DND-41 (cell line): Measurements from ENCODE around the gene HNRNPDL.

Experiments used
- ATAC-seq: fragments of 200-7000 bp; cut with Tn5 transposase; 3 replicates; pipeline ENCODE4 v1.9.1; 2021; ENCODE audit warnings: low read depth; ENCODE audit not compliant: insufficient read depth
- DNase-seq: peaks from one replicate; pipeline ENCODE4 v3.0.0-alpha.2; 2020
- H2AFZ ChIP-seq: 2 replicates; pipeline ENCODE4 v1.6.0; 2012; ENCODE audit warnings: low read depth, low read length
- H3K27ac ChIP-seq: 2 replicates; pipeline ENCODE4 v1.5.1; 2012; ENCODE audit warnings: low read length, inconsistent platforms
- H3K27me3 ChIP-seq: fragments of 200-600 bp; sonication (generic); 2 replicates; pipeline ENCODE4 v1.6.0; 2012; ENCODE audit warnings: low read length, mild to moderate bottlenecking, inconsistent platforms; ENCODE audit not compliant: insufficient read depth, poor library complexity
- H3K36me3 ChIP-seq: 2 replicates; pipeline ENCODE4 v1.5.1; 2012; ENCODE audit warnings: low read length, inconsistent platforms; ENCODE audit not compliant: insufficient read depth
- H3K4me1 ChIP-seq: 2 replicates; pipeline ENCODE4 v1.5.1; 2012; ENCODE audit warnings: mild to moderate bottlenecking, low read length; ENCODE audit not compliant: insufficient read depth
- H3K4me2 ChIP-seq: 2 replicates; pipeline ENCODE4 v1.6.0; 2012; ENCODE audit warnings: mild to moderate bottlenecking, moderate library complexity, low read length, inconsistent platforms; ENCODE audit not compliant: insufficient read depth
- H3K4me3 ChIP-seq, 2 experiments: fragments of 200-600 bp in 1 of 2; shearing (Covaris generic) in 1 of 2; 2 replicates each; pipeline ENCODE4 v1.5.1; 2012 to 2016; ENCODE audit warnings: inconsistent platforms in 2 of 2, low read length in 2 of 2, mild to moderate bottlenecking in 2 of 2, low read depth in 1 of 2, moderate library complexity in 1 of 2
- H3K79me2 ChIP-seq: 2 replicates; pipeline ENCODE4 v1.6.0; 2012; ENCODE audit warnings: low read length, inconsistent platforms; ENCODE audit not compliant: insufficient read depth
- H3K9ac ChIP-seq: 2 replicates; pipeline ENCODE4 v1.6.0; 2012; ENCODE audit warnings: low read depth, mild to moderate bottlenecking, inconsistent platforms, low read length, moderate library complexity
- H3K9me3 ChIP-seq: 2 replicates; pipeline ENCODE4 v1.5.1; 2012; ENCODE audit warnings: low read length, moderate library complexity, mild to moderate bottlenecking, inconsistent platforms; ENCODE audit not compliant: insufficient read depth, severe bottlenecking
- H4K20me1 ChIP-seq: 2 replicates; pipeline ENCODE4 v1.6.0; 2012; ENCODE audit warnings: low read length; ENCODE audit not compliant: insufficient read depth
- EZH2 ChIP-seq: IDR thresholded peaks from 3 replicates; pipeline ENCODE4 v1.6.1; 2012; ENCODE audit warnings: borderline replicate concordance, low read depth, mild to moderate bottlenecking, moderate library complexity, low read length, inconsistent platforms; ENCODE audit not compliant: severe bottlenecking
- TF ChIP-seq, protein P1 (sequence below): IDR thresholded peaks from 2 replicates; pipeline ENCODE4 v1.5.1; 2012; ENCODE audit warnings: borderline replicate concordance, low read length, moderate library complexity, mild to moderate bottlenecking; ENCODE audit not compliant: poor library complexity, severe bottlenecking; ENCODE audit errors: extremely low read depth

HNRNPDL gene

GRCh38 chr4:82382751-82383150 lies 47.5 kb downstream of the HNRNPDL start:
- Histone ChIP-seq H3K4me2 (no peak overlapping the region), H3K27me3 (no peaks in the 10 kb centered on the region), H3K27ac (no peak overlapping the region), H3K9ac (no peak overlapping the region), H2AFZ (no peak overlapping the region), H3K9me3 (peaks cover 11% of the 10 kb centered on the region), H3K4me1 (no peaks in the 10 kb centered on the region), H4K20me1 (no peaks in the 10 kb centered on the region), H3K4me3 (no peak overlapping the region), H3K79me2 (no peaks in the 10 kb centered on the region), H3K36me3 (no peaks in the 10 kb centered on the region; the same call in 1 of the 2 replicates)
- TF ChIP-seq EZH2: no peak
- TF ChIP-seq, protein P1, sequence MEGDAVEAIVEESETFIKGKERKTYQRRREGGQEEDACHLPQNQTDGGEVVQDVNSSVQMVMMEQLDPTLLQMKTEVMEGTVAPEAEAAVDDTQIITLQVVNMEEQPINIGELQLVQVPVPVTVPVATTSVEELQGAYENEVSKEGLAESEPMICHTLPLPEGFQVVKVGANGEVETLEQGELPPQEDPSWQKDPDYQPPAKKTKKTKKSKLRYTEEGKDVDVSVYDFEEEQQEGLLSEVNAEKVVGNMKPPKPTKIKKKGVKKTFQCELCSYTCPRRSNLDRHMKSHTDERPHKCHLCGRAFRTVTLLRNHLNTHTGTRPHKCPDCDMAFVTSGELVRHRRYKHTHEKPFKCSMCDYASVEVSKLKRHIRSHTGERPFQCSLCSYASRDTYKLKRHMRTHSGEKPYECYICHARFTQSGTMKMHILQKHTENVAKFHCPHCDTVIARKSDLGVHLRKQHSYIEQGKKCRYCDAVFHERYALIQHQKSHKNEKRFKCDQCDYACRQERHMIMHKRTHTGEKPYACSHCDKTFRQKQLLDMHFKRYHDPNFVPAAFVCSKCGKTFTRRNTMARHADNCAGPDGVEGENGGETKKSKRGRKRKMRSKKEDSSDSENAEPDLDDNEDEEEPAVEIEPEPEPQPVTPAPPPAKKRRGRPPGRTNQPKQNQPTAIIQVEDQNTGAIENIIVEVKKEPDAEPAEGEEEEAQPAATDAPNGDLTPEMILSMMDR: no peak
- DNase-seq: no peak
- ATAC-seq: no peak

GRCh38 chr4:82381661-82382296 lies 48.5 kb downstream of the HNRNPDL start:
- TF ChIP-seq, protein P1: no peak
- TF ChIP-seq EZH2: no peak
- Histone ChIP-seq H3K79me2 (peaks cover 7% of the 10 kb centered on the region), H4K20me1 (no peaks in the 10 kb centered on the region), H3K36me3 (no peaks in the 10 kb centered on the region; the same call in 1 of the 2 replicates), H2AFZ (no peak overlapping the region), H3K4me1 (no peaks in the 10 kb centered on the region), H3K4me2 (no peak overlapping the region), H3K27ac (no peak overlapping the region), H3K9ac (no peak overlapping the region), H3K9me3 (peaks cover 11% of the 10 kb centered on the region), H3K4me3 (no peak overlapping the region), H3K27me3 (no peaks in the 10 kb centered on the region)
- no peak for DNase-seq
- ATAC-seq: no peak

DNA sequence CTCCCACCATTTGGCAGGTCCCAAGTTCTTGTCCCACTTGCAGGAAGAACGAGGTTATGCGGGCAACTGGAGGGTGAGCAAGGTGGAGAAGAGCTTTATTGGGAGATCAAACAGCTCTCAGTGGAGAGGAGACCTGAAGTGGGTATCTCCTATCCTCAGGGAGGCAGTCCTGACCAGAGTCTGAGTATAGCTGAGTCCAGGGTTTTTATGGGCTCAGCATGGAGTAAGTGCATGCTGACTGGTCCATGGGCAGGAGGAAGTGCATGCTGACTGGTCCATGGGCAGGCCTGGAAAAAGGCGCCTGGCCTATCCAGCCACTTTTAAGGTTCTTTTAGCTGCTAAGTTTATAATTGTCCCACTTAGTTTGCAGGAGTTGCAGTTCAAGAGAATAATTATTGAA lies 49.0 kb downstream of the HNRNPDL start:
- peaks cover 13% of the 10 kb centered on the region for H3K79me2 ChIP-seq
- H3K27me3 ChIP-seq: no peaks in the 10 kb centered on the region
- H4K20me1 ChIP-seq: no peaks in the 10 kb centered on the region
- H3K27ac ChIP-seq: no peak overlapping the region
- H3K4me3 ChIP-seq: no peak overlapping the region
- ATAC-seq: no peak
- H3K9me3 ChIP-seq: peaks cover 11% of the 10 kb centered on the region
- H3K4me2 ChIP-seq: no peak overlapping the region
- TF ChIP-seq, protein P1: no peak
- no peak for TF ChIP-seq EZH2
- H2AFZ ChIP-seq: no peak overlapping the region
- peaks cover 4% of the 10 kb centered on the region for H3K36me3 ChIP-seq
- H3K4me1 ChIP-seq: peaks cover 5% of the 10 kb centered on the region
- H3K9ac ChIP-seq: no peak overlapping the region
- no peak for DNase-seq
